Lower leg skin (tissue), 3 donors: ENCODE data around the gene RFC2.

Experiments
- POLR2A ChIP-seq, 2 donors: fragments of 450-650 bp; IDR thresholded peaks; one replicate each; pipeline ENCODE4 v1.6.1; 2016 to 2017; ENCODE audit warnings: antibody characterized with exemption in 2 of 2, mild to moderate bottlenecking in 1 of 2, moderate library complexity in 1 of 2
- TF ChIP-seq, protein P1 (sequence below), 3 donors: fragments of 450-650 bp; IDR thresholded peaks; one replicate each; pipeline ENCODE4 v1.5.1; 2016; ENCODE audit warnings: antibody characterized with exemption in 3 of 3, mild to moderate bottlenecking in 3 of 3, moderate library complexity in 2 of 3

DNA sequence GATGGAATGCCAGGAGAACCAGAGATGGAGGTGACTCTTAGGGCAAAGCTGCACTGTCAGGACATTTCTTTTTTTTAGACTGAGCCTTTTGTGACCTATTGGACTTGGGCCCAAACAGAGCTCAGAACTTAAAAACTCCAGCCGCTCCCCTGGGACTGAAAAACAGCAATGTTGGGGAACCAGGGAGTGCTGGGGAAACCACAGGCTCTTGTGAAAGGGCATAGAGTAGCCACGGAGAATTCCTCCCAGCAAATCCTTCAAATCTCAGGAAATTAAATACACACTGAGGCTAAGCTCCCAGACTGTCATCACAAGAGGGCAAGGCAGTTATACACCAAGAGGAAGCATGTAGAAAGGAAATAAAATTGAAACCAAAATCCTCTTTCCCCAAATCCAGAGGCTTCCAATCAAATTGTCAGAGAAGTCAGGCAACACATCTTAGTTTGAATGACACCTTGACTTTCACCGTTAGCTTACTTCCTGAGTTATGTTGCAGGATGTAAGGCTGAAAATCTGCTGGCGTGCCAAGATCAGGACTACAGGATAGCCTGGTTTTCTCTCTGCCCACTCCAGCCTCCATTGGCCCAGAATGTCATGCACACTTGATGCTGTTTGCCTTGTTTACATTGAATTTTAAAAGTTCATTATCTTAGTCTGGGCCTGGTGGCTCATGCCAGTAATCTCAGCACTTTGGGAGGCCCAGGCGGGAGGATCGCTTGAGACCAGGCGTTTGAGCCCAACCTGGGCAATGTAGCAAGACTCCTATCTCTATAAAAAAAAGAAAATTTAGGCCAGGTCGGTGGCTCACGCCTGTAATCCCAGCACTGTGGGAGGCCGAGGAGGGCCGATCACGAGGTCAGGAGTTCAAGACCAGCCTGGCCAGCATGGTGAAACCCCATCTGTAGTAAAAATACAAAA, 2.6 kb upstream of the RFC2 start:
- TF ChIP-seq, protein P1, sequence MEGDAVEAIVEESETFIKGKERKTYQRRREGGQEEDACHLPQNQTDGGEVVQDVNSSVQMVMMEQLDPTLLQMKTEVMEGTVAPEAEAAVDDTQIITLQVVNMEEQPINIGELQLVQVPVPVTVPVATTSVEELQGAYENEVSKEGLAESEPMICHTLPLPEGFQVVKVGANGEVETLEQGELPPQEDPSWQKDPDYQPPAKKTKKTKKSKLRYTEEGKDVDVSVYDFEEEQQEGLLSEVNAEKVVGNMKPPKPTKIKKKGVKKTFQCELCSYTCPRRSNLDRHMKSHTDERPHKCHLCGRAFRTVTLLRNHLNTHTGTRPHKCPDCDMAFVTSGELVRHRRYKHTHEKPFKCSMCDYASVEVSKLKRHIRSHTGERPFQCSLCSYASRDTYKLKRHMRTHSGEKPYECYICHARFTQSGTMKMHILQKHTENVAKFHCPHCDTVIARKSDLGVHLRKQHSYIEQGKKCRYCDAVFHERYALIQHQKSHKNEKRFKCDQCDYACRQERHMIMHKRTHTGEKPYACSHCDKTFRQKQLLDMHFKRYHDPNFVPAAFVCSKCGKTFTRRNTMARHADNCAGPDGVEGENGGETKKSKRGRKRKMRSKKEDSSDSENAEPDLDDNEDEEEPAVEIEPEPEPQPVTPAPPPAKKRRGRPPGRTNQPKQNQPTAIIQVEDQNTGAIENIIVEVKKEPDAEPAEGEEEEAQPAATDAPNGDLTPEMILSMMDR (IDR thresholded peaks at IDR 0.05): no peak
- no peak for TF ChIP-seq POLR2A (IDR thresholded peaks at IDR 0.05)
